K562 (cell line): ENCODE results near the gene FAM199X. TPM values are rescaled to one million over a fixed set of nuclear protein-coding genes. Genes with fewer than 3 reads are reported as not detected.

Experiments used
- ARID1B ChIP-seq: fragments of 450-650 bp; IDR thresholded peaks from 2 replicates; pipeline ENCODE4 v1.6.1; 2016; ENCODE audit warnings: antibody characterized with exemption, mild to moderate bottlenecking, inconsistent platforms
- ARID2 ChIP-seq: fragments of 450-650 bp; IDR thresholded peaks from 2 replicates; pipeline ENCODE4 v1.6.1; 2017; ENCODE audit warnings: antibody characterized with exemption, mild to moderate bottlenecking
- CCAR2 ChIP-seq: fragments of 200-400 bp; formaldehyde crosslinking; IDR thresholded peaks from 2 replicates; pipeline ENCODE4 v1.6.1; 2017; ENCODE audit warnings: mild to moderate bottlenecking, low read depth, low read length
- CREBBP ChIP-seq: IDR thresholded peaks from one replicate; pipeline ENCODE4 v1.6.1; 2012; ENCODE audit warnings: low read depth, mild to moderate bottlenecking, control low read depth, inconsistent platforms, low read length
- FIP1L1 ChIP-seq: fragments of 200-400 bp; formaldehyde crosslinking; IDR thresholded peaks from 2 replicates; pipeline ENCODE4 v1.6.1; 2018; ENCODE audit warnings: mild to moderate bottlenecking, low read depth, low read length; ENCODE audit not compliant: poor library complexity, severe bottlenecking
- FOXP1 ChIP-seq: sonication (generic); formaldehyde crosslinking; IDR thresholded peaks from 2 replicates; pipeline ENCODE4 v1.8.0; 2022; ENCODE audit warnings: mild to moderate bottlenecking, missing genetic modification reagents
- MBD2 ChIP-seq: sonication (generic); IDR thresholded peaks from 2 replicates; pipeline ENCODE4 v1.6.1; 2016; ENCODE audit warnings: low read depth, borderline replicate concordance
- MXD1 ChIP-seq: fragments of 250-450 bp; sonication (Bioruptor Pico); IDR thresholded peaks from 2 replicates; pipeline ENCODE4 v1.8.0; 2021; ENCODE audit warnings: borderline replicate concordance, mild to moderate bottlenecking, moderate library complexity; ENCODE audit not compliant: poor library complexity, severe bottlenecking
- MXI1 ChIP-seq: IDR thresholded peaks from 2 replicates; pipeline ENCODE4 v1.6.1; 2011; ENCODE audit warnings: low read depth, mild to moderate bottlenecking, improper control_type of control experiment, low read length
- PURB ChIP-seq: sonication (generic); formaldehyde crosslinking; IDR thresholded peaks from 2 replicates; pipeline ENCODE4 v1.9.0; 2021; ENCODE audit warnings: low read depth, mild to moderate bottlenecking, missing genetic modification reagents
- RBFOX2 ChIP-seq: fragments of 200-400 bp; formaldehyde crosslinking; IDR thresholded peaks from 2 replicates; pipeline ENCODE4 v1.6.1; 2017; ENCODE audit warnings: low read depth, mild to moderate bottlenecking, low read length, moderate library complexity
- RFX7 ChIP-seq: fragments of 250-450 bp; sonication (Bioruptor Pico); IDR thresholded peaks from 2 replicates; pipeline ENCODE4 v1.5.1; 2021; ENCODE audit warnings: mild to moderate bottlenecking
- SAP30 ChIP-seq: fragments of 200-600 bp; sonication (generic); IDR thresholded peaks from 2 replicates; pipeline ENCODE4 v1.6.1; 2012; ENCODE audit warnings: borderline replicate concordance, low read depth, mild to moderate bottlenecking, moderate library complexity, low read length, control low read depth, inconsistent platforms; ENCODE audit not compliant: insufficient read depth, poor library complexity, severe bottlenecking
- SMARCA5 ChIP-seq: fragments of 450-650 bp; IDR thresholded peaks from 2 replicates; pipeline ENCODE4 v1.6.1; 2016
- SRSF1 ChIP-seq: fragments of 200-400 bp; formaldehyde crosslinking; IDR thresholded peaks from 2 replicates; pipeline ENCODE4 v1.6.1; 2017; ENCODE audit warnings: mild to moderate bottlenecking, low read depth, low read length, moderate library complexity
- ZNF133 ChIP-seq: fragments of 250-450 bp; sonication (Bioruptor Pico); IDR thresholded peaks from 2 replicates; pipeline ENCODE4 v1.4.0; 2020; ENCODE audit warnings: mild to moderate bottlenecking
- ZNF239 ChIP-seq: fragments of 250-450 bp; sonication (Bioruptor Pico); IDR thresholded peaks from 2 replicates; pipeline ENCODE4 v1.4.0; 2020; ENCODE audit warnings: mild to moderate bottlenecking
- ZNF354B ChIP-seq: fragments of 250-450 bp; sonication (Bioruptor Pico); IDR thresholded peaks from 2 replicates; pipeline ENCODE4 v1.4.0; 2020
- ZNF384 ChIP-seq: IDR thresholded peaks from 2 replicates; pipeline ENCODE4 v1.6.1; 2012; ENCODE audit warnings: low read depth, low read length, improper control_type of control experiment
- ZNF395 ChIP-seq: fragments of 200-800 bp; sonication (Bioruptor generic); IDR thresholded peaks from 2 replicates; pipeline ENCODE4 v1.6.1; 2017; ENCODE audit warnings: missing genetic modification characterization, missing compliant biosample characterization
- ZNF696 ChIP-seq: fragments of 250-450 bp; sonication (Bioruptor Pico); conservative IDR thresholded peaks from 2 replicates; pipeline ENCODE4 v1.4.0; 2020; ENCODE audit warnings: mild to moderate bottlenecking, moderate library complexity
- ZNF764 ChIP-seq: fragments of 250-450 bp; sonication (Bioruptor Pico); IDR thresholded peaks from 2 replicates; pipeline ENCODE4 v1.4.0; 2020; ENCODE audit warnings: low read depth, mild to moderate bottlenecking, moderate library complexity
- polyA plus RNA-seq, 8 experiments: library from polyadenylated mRNA; depleted of rRNA in 4 of 8; stranded (reverse) in 5 of 8; unstranded in 3 of 8; fragments of >200 nt; fragmentation: Nextera tagmentation in 2 of 8; fragmentation: Illumina TruSeq in 1 of 8; extraction: Ambion mirVana in 2 of 8; extraction: Trizol in 1 of 8; gene quantifications; 2 replicates each; pipeline versions ENCODE4 v1.2.1 to v1.2.3, GENCODE V29; 2011 to 2014; ENCODE audit warnings: inconsistent platforms in 1 of 8, missing spikeins in 1 of 8
- total RNA-seq, 7 experiments: library from RNA; depleted of rRNA in 6 of 7; stranded (reverse); fragments of >200 nt in 6 of 7; fragmentation: Illumina TruSeq in 2 of 7; extraction: Trizol in 2 of 7; gene quantifications; 2 replicates each; pipeline versions ENCODE4 v1.2.1 to v1.2.3, GENCODE V29; 2011 to 2021; ENCODE audit warnings: low replicate concordance in 1 of 7
- TF ChIP-seq, protein P1 (sequence below), 2 experiments: IDR thresholded peaks; 2 replicates each; pipeline ENCODE4 v1.6.1; 2011; ENCODE audit warnings: borderline replicate concordance in 1 of 2, control low read depth in 1 of 2, low read depth in 1 of 2, low read length in 1 of 2, mild to moderate bottlenecking in 1 of 2, mixed read lengths in 1 of 2, moderate library complexity in 1 of 2; ENCODE audit not compliant: insufficient read depth in 1 of 2, insufficient read length in 1 of 2, poor library complexity in 1 of 2, severe bottlenecking in 1 of 2; ENCODE audit errors: extremely low read depth in 1 of 2
- TF ChIP-seq, protein P2 (sequence below): fragments of 450-650 bp; formaldehyde crosslinking; IDR thresholded peaks from 2 replicates; pipeline ENCODE4 v1.4.0; 2022; ENCODE audit warnings: mild to moderate bottlenecking, moderate library complexity

Gene FAM199X
- total and polyA plus RNA-seq, 9 of the 15 experiments (the other 6 are each of a cell fraction or from before 2014, with no cell fraction given), result 4.6 to 22.2 (median 13.7) TPM

DNA sequence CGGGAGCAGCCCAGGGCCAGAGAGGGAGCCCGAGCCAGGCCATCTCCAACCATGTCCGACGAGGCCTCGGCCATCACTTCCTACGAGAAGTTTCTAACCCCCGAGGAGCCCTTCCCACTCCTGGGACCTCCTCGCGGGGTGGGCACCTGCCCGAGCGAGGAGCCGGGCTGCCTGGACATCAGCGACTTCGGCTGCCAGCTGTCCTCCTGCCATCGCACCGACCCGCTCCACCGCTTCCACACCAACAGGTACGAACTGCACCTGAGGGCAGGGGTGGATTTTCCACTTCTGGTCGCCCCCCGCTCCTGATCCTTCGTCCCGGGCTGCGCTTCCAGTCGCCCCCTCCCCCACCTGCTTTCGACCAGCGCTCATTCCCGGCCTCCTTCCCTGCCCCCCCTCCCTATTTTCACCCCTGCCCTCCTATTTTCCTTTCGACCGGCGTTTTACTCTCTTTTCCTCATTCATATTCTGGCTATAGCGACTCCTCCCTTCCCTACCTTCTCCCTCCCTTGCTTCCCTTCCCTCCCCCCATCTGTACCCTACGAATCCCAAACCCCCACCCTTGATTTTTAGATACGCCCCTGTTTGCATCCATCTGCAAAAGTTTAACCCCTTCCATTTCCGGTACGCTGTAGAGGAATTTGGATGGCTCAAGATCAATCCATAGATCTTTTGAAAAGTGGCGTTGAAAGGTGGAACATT, 633 bp downstream of the FAM199X start (continued):
- TF ChIP-seq FOXP1 (no peak), SRSF1 (no peak), RBFOX2 (peak; percentile 50), MBD2 (no peak), CREBBP (no peak), ZNF354B (no peak), ZNF239 (CRISPR knock-in tag) (no peak), MXD1 (CRISPR knock-in tag) (no peak), ZNF395 (CRISPR knock-in tag) (no peak), ZNF384 (no peak), SMARCA5 (no peak), ARID2 (no peak), MXI1 (no peak), FIP1L1 (peak; percentile 6), ZNF696 (CRISPR knock-in tag) (no peak), SAP30 (peak; percentile 35), CCAR2 (no peak), PURB (CRISPR knock-in tag) (no peak), ARID1B (no peak), ZNF764 (CRISPR knock-in tag) (no peak), ZNF133 (no peak), RFX7 (CRISPR knock-in tag) (no peak)
- TF ChIP-seq, protein P1, sequence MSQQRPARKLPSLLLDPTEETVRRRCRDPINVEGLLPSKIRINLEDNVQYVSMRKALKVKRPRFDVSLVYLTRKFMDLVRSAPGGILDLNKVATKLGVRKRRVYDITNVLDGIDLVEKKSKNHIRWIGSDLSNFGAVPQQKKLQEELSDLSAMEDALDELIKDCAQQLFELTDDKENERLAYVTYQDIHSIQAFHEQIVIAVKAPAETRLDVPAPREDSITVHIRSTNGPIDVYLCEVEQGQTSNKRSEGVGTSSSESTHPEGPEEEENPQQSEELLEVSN (IDR thresholded peaks at IDR 0.05; ENCODE audit: borderline replicate concordance in 1 of 2, extremely low read depth in 1 of 2, insufficient read depth in 1 of 2, insufficient read length in 1 of 2, low read depth in 1 of 2, low read length in 1 of 2, poor library complexity in 1 of 2, severe bottlenecking in 1 of 2), result peak in 1 of 2 experiments; percentile 0
- TF ChIP-seq, protein P2, sequence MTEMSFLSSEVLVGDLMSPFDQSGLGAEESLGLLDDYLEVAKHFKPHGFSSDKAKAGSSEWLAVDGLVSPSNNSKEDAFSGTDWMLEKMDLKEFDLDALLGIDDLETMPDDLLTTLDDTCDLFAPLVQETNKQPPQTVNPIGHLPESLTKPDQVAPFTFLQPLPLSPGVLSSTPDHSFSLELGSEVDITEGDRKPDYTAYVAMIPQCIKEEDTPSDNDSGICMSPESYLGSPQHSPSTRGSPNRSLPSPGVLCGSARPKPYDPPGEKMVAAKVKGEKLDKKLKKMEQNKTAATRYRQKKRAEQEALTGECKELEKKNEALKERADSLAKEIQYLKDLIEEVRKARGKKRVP (CRISPR knock-in tag), result no peak
